KBM-7 (cell line): ENCODE data around the gene PAPSS1.

ENCODE experiments used
- DNase-seq: peaks from one replicate; pipeline ENCODE4 v3.0.0-alpha.2; 2015
- in situ Hi-C: fragments of 300-500 bp; cut with MboI; formaldehyde crosslinking; loops from 2 replicates; pipeline ENCODE4 v1.14.3; 2020; ENCODE audit warnings: low sequenced_read_pairs, low pct_unique_long_range_greater_than_20kb, mixed read lengths

PAPSS1 gene

GRCh38 chr4:107592519-107592918 is 127.5 kb downstream of the PAPSS1 start:
- in situ Hi-C loops: no loop called here
- DNase-seq: peak; percentile 70

DNA sequence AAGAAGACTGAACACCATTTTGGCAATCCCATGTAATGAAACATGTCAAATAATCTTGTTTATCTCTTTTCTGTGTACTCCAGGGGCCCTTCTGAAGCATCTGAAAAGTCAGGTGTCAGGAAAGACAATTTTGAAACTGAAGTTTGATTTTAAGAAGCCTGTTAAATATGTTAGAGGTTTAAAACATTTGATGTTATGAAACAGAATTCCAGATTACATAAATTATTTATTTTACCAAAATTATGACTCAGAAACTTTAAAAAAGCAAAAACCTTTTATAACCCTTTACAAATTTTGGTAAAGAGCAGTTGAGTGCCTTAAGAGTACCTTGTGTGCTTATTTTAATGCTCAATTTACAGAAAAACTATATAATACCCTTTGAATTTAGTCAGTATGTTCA is 130.8 kb downstream of the PAPSS1 start:
- in situ Hi-C loops: no loop called here
- DNase-seq: no peak

GRCh38 chr4:107586371-107586770 is 133.7 kb downstream of the PAPSS1 start:
- in situ Hi-C loops: no loop called here

GRCh38 chr4:107579099-107579498 is 140.9 kb downstream of the PAPSS1 start:
- no peak for DNase-seq

More at GRCh38 chr4:107586371-107586770, 133.7 kb downstream of the PAPSS1 start:
- no peak for DNase-seq

DNA sequence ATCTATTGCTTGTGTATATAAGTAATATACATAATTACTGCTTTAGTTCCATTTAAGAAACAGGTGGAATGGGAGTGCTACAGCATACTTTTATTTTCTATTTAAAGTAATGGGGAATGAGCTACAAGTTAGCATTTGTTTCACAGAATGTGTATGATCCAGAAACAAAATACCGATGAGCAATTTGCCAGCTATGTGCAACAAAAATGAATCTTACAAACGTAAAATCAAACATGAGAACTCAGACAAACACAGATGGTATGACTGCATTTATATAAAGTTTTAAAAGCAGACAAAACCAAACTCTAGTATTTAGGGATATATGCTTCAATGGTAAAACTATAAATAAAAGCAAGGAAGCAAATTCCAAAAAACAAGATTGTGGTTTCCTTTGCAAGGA is 141.7 kb downstream of the PAPSS1 start:
- no peak for DNase-seq
- in situ Hi-C loops: no loop called here

More at GRCh38 chr4:107579099-107579498, 140.9 kb downstream of the PAPSS1 start:
- in situ Hi-C loops: no loop called here

DNA sequence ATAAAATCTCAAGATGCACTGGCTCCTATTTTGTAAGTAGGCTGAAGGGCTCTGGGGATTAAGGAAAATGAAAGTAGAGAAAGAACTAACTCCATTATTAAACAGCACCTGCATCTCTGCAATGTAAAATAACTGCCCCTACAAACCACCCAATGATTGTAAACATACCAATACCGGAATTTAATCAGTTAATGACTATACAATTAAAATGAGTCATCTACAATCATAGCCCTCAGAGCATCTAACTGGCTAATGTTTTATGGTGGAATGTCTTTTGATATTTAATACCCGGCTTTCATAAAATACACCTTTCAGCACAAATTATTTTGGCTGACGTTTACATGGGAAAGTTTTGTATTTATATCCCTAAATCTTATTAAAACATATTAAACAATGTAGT is 142.3 kb downstream of the PAPSS1 start:
- no peak for DNase-seq
- in situ Hi-C loops: no loop called here

- no peak for DNase-seq
- in situ Hi-C loops: no loop called here
Observed at GRCh38 chr4:107575243-107575642, 144.8 kb downstream of the PAPSS1 start.

DNA sequence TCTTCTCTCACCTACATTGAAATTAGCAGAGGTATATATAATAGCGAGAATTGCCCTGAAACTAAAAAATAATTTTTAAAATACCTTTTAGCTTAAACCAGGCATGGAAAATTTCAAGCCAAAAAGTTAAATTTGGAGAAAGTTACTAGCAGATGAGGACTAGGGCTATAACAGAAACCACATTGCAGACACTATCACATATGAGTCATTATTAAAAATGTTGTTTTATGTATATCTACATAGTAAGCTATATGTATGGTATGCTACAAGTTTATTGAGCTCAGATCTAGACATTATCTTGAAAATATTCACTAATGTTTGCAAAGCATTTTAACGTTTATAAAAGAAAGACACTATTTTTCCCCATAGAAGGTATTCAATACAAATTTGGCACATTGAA is 147.8 kb downstream of the PAPSS1 start:
- no peak for DNase-seq
- in situ Hi-C loops: no loop called here

DNA sequence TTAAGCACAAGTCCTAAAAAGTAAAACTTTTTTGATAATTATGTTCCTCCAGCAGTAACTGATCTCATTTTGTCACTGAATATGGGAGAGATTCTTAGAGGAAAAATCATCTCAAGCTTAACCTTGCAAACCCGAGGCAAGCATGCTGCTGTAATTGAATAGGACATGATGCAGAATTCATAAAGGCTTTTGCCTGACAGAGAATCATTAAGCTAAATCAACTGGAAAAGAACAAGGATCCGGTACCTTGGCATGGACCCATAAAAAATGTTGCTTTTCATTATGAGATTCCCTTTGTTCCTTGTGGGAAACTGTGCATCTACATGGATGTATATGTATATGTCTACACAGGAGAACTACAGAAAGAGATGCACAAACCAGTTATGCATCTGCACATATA is 149.1 kb downstream of the PAPSS1 start:
- no peak for DNase-seq
- in situ Hi-C loops: no loop called here

DNA sequence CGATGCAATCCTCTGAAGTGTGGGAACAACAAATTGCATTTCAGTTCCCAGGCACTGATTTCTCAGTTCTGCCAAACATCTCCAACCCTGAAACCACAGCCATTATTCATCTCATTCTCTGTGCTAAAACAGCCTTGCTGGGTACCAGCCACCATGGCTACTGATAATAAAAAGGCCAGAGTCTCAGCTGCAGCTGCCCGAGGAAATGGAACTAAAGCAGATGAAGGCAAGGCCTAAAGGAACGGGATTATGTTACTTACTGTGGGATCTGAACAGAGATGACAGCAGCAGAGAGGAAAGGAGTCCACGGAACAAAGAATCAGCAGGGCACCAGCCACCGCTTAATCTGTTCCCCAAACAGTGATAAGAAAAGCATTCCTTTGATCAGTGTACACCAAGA is 155.7 kb downstream of the PAPSS1 start:
- no peak for DNase-seq
- in situ Hi-C loops: no loop called here
